ENCODE data around the gene PGC.

PGC gene

DNA sequence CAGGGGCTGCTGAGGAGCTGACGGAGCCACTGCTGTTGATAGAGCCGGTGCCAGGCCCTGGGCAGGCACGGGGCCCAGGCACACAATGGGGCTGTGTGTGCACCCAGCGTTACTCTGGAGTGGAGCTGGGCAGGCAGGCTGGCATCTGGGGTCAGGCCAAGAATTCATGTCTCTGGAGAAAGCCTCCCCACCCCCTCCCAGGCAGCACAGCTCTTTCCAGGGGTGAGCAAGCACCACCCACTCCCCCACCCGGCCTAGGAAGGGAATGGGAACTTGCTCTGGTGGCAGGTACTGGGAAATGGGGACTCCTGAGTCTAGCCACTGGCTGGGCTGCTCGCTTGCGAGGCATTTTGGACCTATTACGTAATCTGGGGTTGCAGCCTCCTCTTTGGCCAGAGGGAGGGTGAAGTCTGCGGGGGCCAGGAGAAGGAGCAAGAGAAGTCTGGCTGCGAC is 34.5 kb downstream of the PGC start:
- peak; percentile 69 for DNase-seq (ENCODE audit: low read depth)
- TF ChIP-seq MYC (IDR thresholded peaks at IDR 0.05; ENCODE audit: low read depth, low read length) (no peak), POLR2A (IDR thresholded peaks at IDR 0.05; ENCODE audit: extremely low read depth, insufficient read length) (no peak)
- TF ChIP-seq, protein P1, sequence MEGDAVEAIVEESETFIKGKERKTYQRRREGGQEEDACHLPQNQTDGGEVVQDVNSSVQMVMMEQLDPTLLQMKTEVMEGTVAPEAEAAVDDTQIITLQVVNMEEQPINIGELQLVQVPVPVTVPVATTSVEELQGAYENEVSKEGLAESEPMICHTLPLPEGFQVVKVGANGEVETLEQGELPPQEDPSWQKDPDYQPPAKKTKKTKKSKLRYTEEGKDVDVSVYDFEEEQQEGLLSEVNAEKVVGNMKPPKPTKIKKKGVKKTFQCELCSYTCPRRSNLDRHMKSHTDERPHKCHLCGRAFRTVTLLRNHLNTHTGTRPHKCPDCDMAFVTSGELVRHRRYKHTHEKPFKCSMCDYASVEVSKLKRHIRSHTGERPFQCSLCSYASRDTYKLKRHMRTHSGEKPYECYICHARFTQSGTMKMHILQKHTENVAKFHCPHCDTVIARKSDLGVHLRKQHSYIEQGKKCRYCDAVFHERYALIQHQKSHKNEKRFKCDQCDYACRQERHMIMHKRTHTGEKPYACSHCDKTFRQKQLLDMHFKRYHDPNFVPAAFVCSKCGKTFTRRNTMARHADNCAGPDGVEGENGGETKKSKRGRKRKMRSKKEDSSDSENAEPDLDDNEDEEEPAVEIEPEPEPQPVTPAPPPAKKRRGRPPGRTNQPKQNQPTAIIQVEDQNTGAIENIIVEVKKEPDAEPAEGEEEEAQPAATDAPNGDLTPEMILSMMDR (IDR thresholded peaks at IDR 0.05; ENCODE audit: low read depth, low read length): no peak
- TF ChIP-seq, protein P2, sequence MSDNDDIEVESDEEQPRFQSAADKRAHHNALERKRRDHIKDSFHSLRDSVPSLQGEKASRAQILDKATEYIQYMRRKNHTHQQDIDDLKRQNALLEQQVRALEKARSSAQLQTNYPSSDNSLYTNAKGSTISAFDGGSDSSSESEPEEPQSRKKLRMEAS (IDR thresholded peaks at IDR 0.05; ENCODE audit: low read depth, low read length): no peak
- H3K4me3 ChIP-seq (ENCODE audit: low read depth, low read length): no peak overlapping the region

DNA sequence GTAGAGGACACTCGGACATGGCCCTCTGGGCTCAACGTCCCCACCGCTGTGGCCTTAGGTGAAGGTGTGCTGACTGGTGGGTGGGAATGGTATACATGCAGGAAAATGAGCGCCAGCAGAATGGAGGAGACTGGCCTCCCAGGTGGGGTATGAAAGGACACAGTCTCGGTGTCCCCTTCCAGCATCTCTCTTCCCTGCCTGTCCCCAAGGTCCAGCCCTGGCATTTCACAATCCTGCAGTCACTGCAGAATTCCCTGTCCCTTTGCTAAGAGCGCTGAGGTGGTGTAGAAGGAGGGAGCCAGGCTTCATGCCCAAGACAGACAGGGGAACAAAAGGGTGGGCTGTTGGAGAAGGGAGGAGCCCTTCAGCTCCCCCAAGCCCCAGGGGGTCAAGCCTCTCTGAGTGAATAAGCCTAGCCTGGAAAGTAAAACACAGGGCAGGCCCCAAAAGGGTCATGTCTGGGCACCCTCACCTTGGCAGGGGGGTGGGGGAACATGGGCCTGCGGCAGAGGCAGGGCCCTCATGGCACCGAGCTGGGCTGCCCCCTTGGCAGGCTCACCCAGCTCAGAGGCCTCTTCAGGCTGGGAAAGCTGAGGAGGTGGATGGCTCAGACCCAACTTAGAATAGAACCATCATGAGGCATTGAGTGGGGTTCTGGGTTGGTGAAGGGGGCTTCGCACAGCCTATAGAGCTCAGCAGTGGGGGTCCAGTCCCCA is 35.7 kb downstream of the PGC start:
- DNase-seq (ENCODE audit: low read depth): no peak
- TF ChIP-seq, protein P2 (IDR thresholded peaks at IDR 0.05; ENCODE audit: low read depth, low read length): no peak
- TF ChIP-seq MYC (IDR thresholded peaks at IDR 0.05; ENCODE audit: low read depth, low read length) (no peak), POLR2A (IDR thresholded peaks at IDR 0.05; ENCODE audit: extremely low read depth, insufficient read length) (no peak)
- TF ChIP-seq, protein P1 (IDR thresholded peaks at IDR 0.05; ENCODE audit: low read depth, low read length): no peak
- no peak overlapping the region for H3K4me3 ChIP-seq (ENCODE audit: low read depth, low read length)

DNA sequence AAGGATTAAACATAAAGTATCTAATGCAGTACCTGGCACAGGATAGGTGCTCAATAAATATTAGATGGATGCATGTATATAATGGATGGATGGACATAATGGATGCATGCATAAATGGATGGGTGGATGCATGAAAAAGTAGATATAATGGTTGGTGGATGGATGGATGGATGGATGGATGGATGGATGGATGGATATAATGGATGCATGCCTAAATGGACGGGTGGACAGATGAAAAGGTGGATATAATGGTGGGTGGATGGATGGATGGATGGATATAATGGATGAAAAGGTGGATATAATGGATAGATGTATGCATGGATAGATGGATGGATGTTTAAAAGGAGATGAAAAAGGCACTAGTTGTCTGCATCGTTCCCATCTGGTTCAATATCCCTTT is 37.8 kb downstream of the PGC start:
- DNase-seq (ENCODE audit: low read depth): no peak
- no peak overlapping the region for H3K4me3 ChIP-seq (ENCODE audit: low read depth, low read length)
- TF ChIP-seq, protein P1 (IDR thresholded peaks at IDR 0.05; ENCODE audit: low read depth, low read length): no peak
- TF ChIP-seq POLR2A (IDR thresholded peaks at IDR 0.05; ENCODE audit: extremely low read depth, insufficient read length): no peak
- TF ChIP-seq MYC (IDR thresholded peaks at IDR 0.05; ENCODE audit: low read depth, low read length): no peak
- TF ChIP-seq, protein P2 (IDR thresholded peaks at IDR 0.05; ENCODE audit: low read depth, low read length): no peak

DNA sequence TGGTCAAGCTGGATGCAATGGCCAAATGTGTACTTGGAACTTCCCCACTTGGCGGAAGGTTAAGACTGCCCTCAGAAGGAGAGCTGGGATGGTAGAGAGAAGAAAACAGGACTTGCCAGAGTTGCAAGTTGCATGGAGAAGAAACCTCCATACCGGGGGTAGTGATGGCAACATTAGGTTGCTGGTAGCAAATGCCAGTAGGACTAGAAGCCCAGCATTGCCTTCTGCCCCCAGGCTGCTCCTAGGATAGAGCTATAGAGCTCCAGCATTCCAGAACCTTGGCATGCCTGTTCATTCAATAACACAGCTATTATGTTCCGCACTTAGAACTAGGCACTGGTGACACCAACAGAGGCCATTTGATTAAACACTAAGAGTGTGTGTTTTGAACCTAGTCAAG is 38.3 kb downstream of the PGC start:
- no peak overlapping the region for H3K4me3 ChIP-seq (ENCODE audit: low read depth, low read length)
- DNase-seq (ENCODE audit: low read depth): no peak
- TF ChIP-seq POLR2A (IDR thresholded peaks at IDR 0.05; ENCODE audit: extremely low read depth, insufficient read length) (no peak), MYC (IDR thresholded peaks at IDR 0.05; ENCODE audit: low read depth, low read length) (no peak)
- TF ChIP-seq, protein P1 (IDR thresholded peaks at IDR 0.05; ENCODE audit: low read depth, low read length): no peak
- TF ChIP-seq, protein P2 (IDR thresholded peaks at IDR 0.05; ENCODE audit: low read depth, low read length): no peak

DNA sequence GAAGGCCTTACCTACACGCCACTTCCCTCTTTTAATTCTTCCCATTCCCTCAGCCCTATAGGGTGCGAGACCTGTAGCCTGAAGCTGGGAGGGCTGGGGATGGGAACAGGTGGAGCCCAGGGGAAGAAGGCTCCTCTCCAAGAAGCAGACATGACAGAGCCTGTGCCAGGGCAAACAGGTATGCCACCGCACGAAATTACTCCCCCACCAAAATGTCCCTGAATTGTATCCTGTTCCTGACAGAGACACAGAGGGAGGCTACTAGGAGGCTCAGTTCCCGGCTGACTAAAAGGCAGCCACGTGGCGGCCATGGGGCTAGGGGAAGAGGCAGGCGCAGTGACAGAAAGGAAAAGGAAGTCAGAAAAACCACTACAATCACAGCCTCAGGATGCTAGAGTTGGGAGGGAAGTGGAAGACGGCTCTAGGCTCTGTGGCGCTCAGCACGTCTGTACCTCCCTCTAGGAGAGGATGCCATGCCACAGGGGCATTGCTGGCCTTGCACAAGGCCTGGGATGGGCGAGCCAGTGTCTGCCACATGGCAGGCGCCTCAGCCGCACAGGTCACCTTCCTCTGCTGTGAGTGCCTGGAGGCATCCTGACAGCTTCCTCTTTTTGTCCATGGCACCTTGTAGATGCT is 39.5 kb downstream of the PGC start:
- no peak overlapping the region for H3K4me3 ChIP-seq (ENCODE audit: low read depth, low read length)
- TF ChIP-seq, protein P2 (IDR thresholded peaks at IDR 0.05; ENCODE audit: low read depth, low read length): peak; percentile 83
- TF ChIP-seq MYC (IDR thresholded peaks at IDR 0.05; ENCODE audit: low read depth, low read length) (0 out of 2 replicates have a peak, but pooled peaks have one; percentile 43), POLR2A (IDR thresholded peaks at IDR 0.05; ENCODE audit: extremely low read depth, insufficient read length) (no peak)
- TF ChIP-seq, protein P1 (IDR thresholded peaks at IDR 0.05; ENCODE audit: low read depth, low read length): no peak
- DNase-seq (ENCODE audit: low read depth): peak; percentile 71
